Right kidney (tissue), 1 donor: ENCODE measurements around the gene FLOT1.

ENCODE experiments used
- DNase-seq: peaks from one replicate; pipeline ENCODE4 v3.0.0-alpha.2; 2016

The FLOT1 gene

GRCh38 chr6:30682143-30683117 is 60.1 kb downstream of the FLOT1 start:
- DNase-seq = no peak

GRCh38 chr6:30681766-30682142 is 60.7 kb downstream of the FLOT1 start:
- no peak for DNase-seq

- DNase-seq = no peak
Observed at GRCh38 chr6:30679765-30680535, 62.5 kb downstream of the FLOT1 start.

GRCh38 chr6:30678964-30679726 is 63.3 kb downstream of the FLOT1 start:
- DNase-seq = peak; percentile 78
